Esophagus muscularis mucosa (tissue), 4 donors: ENCODE results near the gene ANKRD60. TPM values are rescaled to one million over a fixed set of nuclear protein-coding genes. Genes with fewer than 3 reads are reported as not detected.

ENCODE experiments used
- DNase-seq: peaks from one replicate; pipeline ENCODE4 v3.0.0-alpha.2; 2017; ENCODE audit errors: extremely low spot score
- H3K27ac ChIP-seq, 4 donors: fragments of 200-600 bp; sonication (generic); replicated peaks in 1 of 4; 1 replicate in 3 of 4; 2 replicates in 1 of 4; pipeline ENCODE4 v1.5.1; 2016 to 2019; ENCODE audit warnings: mild to moderate bottlenecking in 1 of 4
- H3K27me3 ChIP-seq, 4 donors: fragments of 200-600 bp; sonication (generic); one replicate each; pipeline versions ENCODE4 v1.5.1 to v1.6.0; 2016 to 2019
- H3K36me3 ChIP-seq, 4 donors: fragments of 200-600 bp; sonication (generic); one replicate each; pipeline ENCODE4 v1.5.1; 2016 to 2019
- H3K4me1 ChIP-seq, 4 donors: fragments of 200-600 bp; sonication (generic); one replicate each; pipeline ENCODE4 v1.5.1; 2016 to 2019
- H3K4me3 ChIP-seq, 4 donors: fragments of 200-600 bp; sonication (generic); 1 replicate in 2 of 4; 2 replicates in 2 of 4; pipeline ENCODE4 v1.5.1; 2016 to 2019; ENCODE audit warnings: mild to moderate bottlenecking in 4 of 4, moderate library complexity in 1 of 4
- H3K9me3 ChIP-seq, 4 donors: fragments of 200-600 bp; sonication (generic); 1 replicate in 3 of 4; 2 replicates in 1 of 4; pipeline ENCODE4 v1.5.1; 2016 to 2019
- EP300 ChIP-seq: sonication (generic); formaldehyde crosslinking; IDR thresholded peaks from one replicate; pipeline ENCODE4 v1.6.1; 2017; ENCODE audit warnings: antibody characterized with exemption
- POLR2A ChIP-seq: fragments of 450-650 bp; IDR thresholded peaks from one replicate; pipeline ENCODE4 v1.6.1; 2017; ENCODE audit warnings: antibody characterized with exemption, moderate library complexity, mild to moderate bottlenecking, low read depth
- POLR2AphosphoS5 ChIP-seq, 2 donors: sonication (generic); formaldehyde crosslinking; IDR thresholded peaks; one replicate each; pipeline ENCODE4 v1.6.1; 2017; ENCODE audit warnings: antibody characterized with exemption in 2 of 2
- WGBS: methylation state at CpG from one replicate; pipeline ENCODE4 v1.1.5; 2018; 5-methylcytosine and 5-hydroxymethylcytosine counted together
- intact Hi-C: fragments of 100-400 bp; cut with DNase I; formaldehyde crosslinking; loops from one replicate; pipeline ENCODE4 v1.15.1; 2023
- total RNA-seq, 4 donors: library from RNA; depleted of rRNA; stranded (reverse); fragments of >200 nt; gene quantifications; one replicate each; pipeline versions ENCODE4 v1.1.0 to v1.2.1, GENCODE V29; 2016
- TF ChIP-seq, protein P1 (sequence below), 3 experiments: fragments of 200-600 bp in 2 of 3; fragments of 450-650 bp in 1 of 3; sonication (generic) in 2 of 3; IDR thresholded peaks; one replicate each; pipeline ENCODE4 v1.5.1; 2017 to 2019; ENCODE audit warnings: antibody characterized with exemption in 3 of 3, mild to moderate bottlenecking in 2 of 3, moderate library complexity in 1 of 3

Gene ANKRD60
- total RNA-seq, 4 donors from 2014 or later = not detected

DNA sequence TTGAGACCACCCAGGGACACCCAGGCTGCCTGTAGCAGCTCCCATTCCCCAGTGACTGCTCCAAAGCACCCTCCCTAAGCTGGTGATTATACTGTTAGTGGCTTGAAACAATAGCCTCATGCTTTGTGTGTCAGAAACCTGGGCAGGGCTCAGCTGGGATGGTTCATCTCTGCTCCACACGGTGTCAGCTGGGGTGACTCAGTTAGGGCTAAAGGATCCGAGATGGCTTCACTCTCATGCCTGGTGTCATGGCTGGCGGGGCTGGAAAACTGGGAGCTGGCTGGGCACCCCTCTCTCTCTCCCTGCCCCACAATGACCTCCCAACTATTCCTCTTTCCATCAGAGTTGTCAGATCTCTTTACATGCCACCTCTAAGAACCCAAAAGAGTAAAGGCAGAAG is 44.4 kb downstream of the ANKRD60 start:
- Histone ChIP-seq H3K27me3 (peaks cover 0 to 17% (median 0%) of the 10 kb centered on the region in 4 donors), H3K4me3 (no peak overlapping the region), H3K4me1 (peaks cover 9 to 11% (median 10%) of the 10 kb centered on the region in 4 donors), H3K9me3 (peaks cover 0 to 20% (median 13%) of the 10 kb centered on the region in 4 donors), H3K36me3 (no peaks in the 10 kb centered on the region), H3K27ac (no peak overlapping the region)
- TF ChIP-seq, protein P1, sequence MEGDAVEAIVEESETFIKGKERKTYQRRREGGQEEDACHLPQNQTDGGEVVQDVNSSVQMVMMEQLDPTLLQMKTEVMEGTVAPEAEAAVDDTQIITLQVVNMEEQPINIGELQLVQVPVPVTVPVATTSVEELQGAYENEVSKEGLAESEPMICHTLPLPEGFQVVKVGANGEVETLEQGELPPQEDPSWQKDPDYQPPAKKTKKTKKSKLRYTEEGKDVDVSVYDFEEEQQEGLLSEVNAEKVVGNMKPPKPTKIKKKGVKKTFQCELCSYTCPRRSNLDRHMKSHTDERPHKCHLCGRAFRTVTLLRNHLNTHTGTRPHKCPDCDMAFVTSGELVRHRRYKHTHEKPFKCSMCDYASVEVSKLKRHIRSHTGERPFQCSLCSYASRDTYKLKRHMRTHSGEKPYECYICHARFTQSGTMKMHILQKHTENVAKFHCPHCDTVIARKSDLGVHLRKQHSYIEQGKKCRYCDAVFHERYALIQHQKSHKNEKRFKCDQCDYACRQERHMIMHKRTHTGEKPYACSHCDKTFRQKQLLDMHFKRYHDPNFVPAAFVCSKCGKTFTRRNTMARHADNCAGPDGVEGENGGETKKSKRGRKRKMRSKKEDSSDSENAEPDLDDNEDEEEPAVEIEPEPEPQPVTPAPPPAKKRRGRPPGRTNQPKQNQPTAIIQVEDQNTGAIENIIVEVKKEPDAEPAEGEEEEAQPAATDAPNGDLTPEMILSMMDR (IDR thresholded peaks at IDR 0.05) = no peak
- TF ChIP-seq POLR2AphosphoS5 (IDR thresholded peaks at IDR 0.05) (no peak), EP300 (no peak), POLR2A (no peak)
- DNase-seq = no peak
- WGBS = 90% methylated on average over 3 of the region's 3 CpGs
- intact Hi-C loops = no loop called here

GRCh38 chr20:58182521-58183140 is 45.8 kb downstream of the ANKRD60 start:
- H3K36me3 ChIP-seq = no peaks in the 10 kb centered on the region
- H3K27ac ChIP-seq = no peak overlapping the region
- H3K4me3 ChIP-seq = no peak overlapping the region
- intact Hi-C loops = no loop called here
- H3K9me3 ChIP-seq = peaks cover 0 to 20% (median 13%) of the 10 kb centered on the region in 4 donors
- WGBS = 95% methylated on average over 4 of the region's 8 CpGs
- H3K4me1 ChIP-seq = peaks cover 9 to 18% (median 14%) of the 10 kb centered on the region in 4 donors
- H3K27me3 ChIP-seq = peaks cover 0 to 17% (median 0%) of the 10 kb centered on the region in 4 donors
- no peak for DNase-seq
- TF ChIP-seq POLR2AphosphoS5 (IDR thresholded peaks at IDR 0.05) (no peak), POLR2A (no peak), EP300 (no peak)
- TF ChIP-seq, protein P1 (IDR thresholded peaks at IDR 0.05) = no peak

GRCh38 chr20:58179432-58180099 is 48.9 kb downstream of the ANKRD60 start:
- TF ChIP-seq POLR2AphosphoS5 (IDR thresholded peaks at IDR 0.05) (no peak), EP300 (no peak)
- TF ChIP-seq, protein P1 (IDR thresholded peaks at IDR 0.05) = peak in 2 of 3 experiments; percentile 95 to 99
- H3K27me3 ChIP-seq = peaks cover 0 to 17% (median 0%) of the 10 kb centered on the region in 4 donors
- H3K9me3 ChIP-seq = peaks cover 0 to 12% (median 9%) of the 10 kb centered on the region in 4 donors
- peaks cover 9 to 38% (median 30%) of the 10 kb centered on the region in 4 donors for H3K4me1 ChIP-seq
- DNase-seq = no peak
- H3K27ac ChIP-seq = no peak overlapping the region
- no peaks in the 10 kb centered on the region for H3K36me3 ChIP-seq
- intact Hi-C loops = loop anchor here (1.0 kb wide), 1 partner anchor 525 kb away; no protein-coding TSS in a partner anchor
- peak overlapping the region; percentile 30 to 51 (median 41) for H3K4me3 ChIP-seq
- WGBS = under 1% methylated on average over 14 of the region's 46 CpGs

- Histone ChIP-seq H3K36me3 (no peaks in the 10 kb centered on the region), H3K27me3 (peaks cover 0 to 17% (median 0%) of the 10 kb centered on the region in 4 donors), H3K9me3 (peaks cover 0 to 7% (median 4%) of the 10 kb centered on the region in 4 donors), H3K27ac (no peak overlapping the region), H3K4me1 (peaks cover 9 to 43% (median 35%) of the 10 kb centered on the region in 4 donors), H3K4me3 (peak overlapping the region; percentile 30 to 51 (median 41))
- 55% methylated on average over 9 of the region's 9 CpGs for WGBS
- intact Hi-C loops = loop anchor here (1.0 kb wide), 1 partner anchor 525 kb away; no protein-coding TSS in a partner anchor
- TF ChIP-seq EP300 (no peak), POLR2AphosphoS5 (IDR thresholded peaks at IDR 0.05) (no peak), POLR2A (no peak)
- TF ChIP-seq, protein P1 (IDR thresholded peaks at IDR 0.05) = no peak
- DNase-seq = no peak
These were observed 49.4 kb downstream of the ANKRD60 start for GRCh38 chr20:58179083-58179431.
